Hepatocyte (in vitro differentiated cells): ENCODE results near the gene HSP90AA1. TPM values are rescaled to one million over a fixed set of nuclear protein-coding genes. Genes with fewer than 3 reads are reported as not detected.

ENCODE experiments used
- DNase-seq: peaks from one replicate; pipeline ENCODE4 v3.0.0-alpha.2; 2016; ENCODE audit warnings: low spot score
- H2AFZ ChIP-seq: fragments of 200-600 bp; sonication (generic); 2 replicates; pipeline ENCODE4 v1.6.0; 2016; ENCODE audit warnings: antibody characterized with exemption, mild to moderate bottlenecking
- H3K27ac ChIP-seq: fragments of 200-600 bp; sonication (generic); 2 replicates; pipeline ENCODE4 v1.5.1; 2016; ENCODE audit warnings: mild to moderate bottlenecking
- H3K27me3 ChIP-seq: fragments of 200-600 bp; sonication (generic); 2 replicates; pipeline ENCODE4 v1.6.1; 2016
- H3K36me3 ChIP-seq: fragments of 200-600 bp; sonication (generic); replicated peaks from 2 replicates; pipeline ENCODE4 v1.5.1; 2016; ENCODE audit warnings: low read depth; ENCODE audit not compliant: insufficient read depth
- H3K4me1 ChIP-seq: fragments of 200-600 bp; sonication (generic); 2 replicates; pipeline ENCODE4 v1.5.1; 2016; ENCODE audit warnings: mild to moderate bottlenecking, moderate library complexity; ENCODE audit not compliant: insufficient read depth
- H3K4me2 ChIP-seq: fragments of 200-600 bp; sonication (generic); 2 replicates; pipeline ENCODE4 v1.6.0; 2016
- H3K4me3 ChIP-seq: fragments of 200-600 bp; sonication (generic); 2 replicates; pipeline ENCODE4 v1.5.1; 2016; ENCODE audit warnings: mild to moderate bottlenecking
- H3K79me2 ChIP-seq: fragments of 200-600 bp; sonication (generic); 2 replicates; pipeline ENCODE4 v1.6.0; 2017; ENCODE audit warnings: mild to moderate bottlenecking
- H3K9me2 ChIP-seq: fragments of 200-600 bp; sonication (generic); replicated peaks from 2 replicates; pipeline ENCODE4 v1.6.0; 2017; ENCODE audit warnings: mild to moderate bottlenecking; ENCODE audit not compliant: insufficient read depth
- H3K9me3 ChIP-seq: fragments of 200-600 bp; sonication (generic); 2 replicates; pipeline ENCODE4 v1.5.1; 2016; ENCODE audit warnings: low read depth, mild to moderate bottlenecking
- H4K20me1 ChIP-seq: fragments of 200-600 bp; sonication (generic); 2 replicates; pipeline ENCODE4 v1.6.0; 2016; ENCODE audit warnings: mild to moderate bottlenecking; ENCODE audit not compliant: insufficient read depth, poor library complexity, severe bottlenecking
- CTCF ChIP-seq: fragments of 200-600 bp; sonication (generic); IDR thresholded peaks from 2 replicates; pipeline ENCODE4 v1.5.1; 2016; ENCODE audit warnings: antibody characterized with exemption, mild to moderate bottlenecking; ENCODE audit not compliant: poor library complexity
- EZH2 ChIP-seq: fragments of 200-600 bp; sonication (generic); IDR thresholded peaks from 2 replicates; pipeline ENCODE4 v1.6.1; 2016; ENCODE audit warnings: antibody characterized with exemption, mild to moderate bottlenecking, borderline replicate concordance
- EZH2phosphoT487 ChIP-seq: fragments of 200-600 bp; sonication (generic); IDR thresholded peaks from one replicate; pipeline ENCODE4 v1.6.1; 2018; ENCODE audit warnings: antibody characterized with exemption, mild to moderate bottlenecking, low read depth, moderate library complexity; ENCODE audit not compliant: unreplicated experiment, severe bottlenecking
- WGBS: methylation state at CpG from one replicate; pipeline ENCODE4 v1.1.6; 2016; ENCODE audit warnings: low lambda C conversion rate; ENCODE audit errors: missing lambda C conversion rate; 5-methylcytosine and 5-hydroxymethylcytosine counted together
- polyA plus RNA-seq: library from polyadenylated mRNA; unstranded; fragments of >200 nt; fragmentation: Nextera tagmentation; extraction: Ambion mirVana; gene quantifications from 2 replicates; pipeline ENCODE4 v1.2.1, GENCODE V29; 2016
- total RNA-seq: library from RNA; depleted of rRNA; stranded (reverse); fragments of >200 nt; gene quantifications from 2 replicates; pipeline ENCODE4 v1.2.3, GENCODE V29; 2014

HSP90AA1 gene
- total and polyA plus RNA-seq, 2 experiments from 2014 or later, result 503 to 589 TPM

- no peak overlapping the region for H3K4me3 ChIP-seq
- no peaks in the 10 kb centered on the region for H3K9me2 ChIP-seq
- no peaks in the 10 kb centered on the region for H3K36me3 ChIP-seq
- H2AFZ ChIP-seq, result no peak overlapping the region
- H3K27ac ChIP-seq, result no peak overlapping the region
- no peaks in the 10 kb centered on the region for H3K4me1 ChIP-seq
- H4K20me1 ChIP-seq, result no peaks in the 10 kb centered on the region
- WGBS, result 97% methylated on average over 9 of the region's 9 CpGs
- H3K4me2 ChIP-seq, result no peak overlapping the region
- H3K9me3 ChIP-seq, result no peaks in the 10 kb centered on the region
- H3K79me2 ChIP-seq, result no peaks in the 10 kb centered on the region
- no peaks in the 10 kb centered on the region for H3K27me3 ChIP-seq
- no peak for DNase-seq
- TF ChIP-seq EZH2phosphoT487 (no peak), CTCF (no peak), EZH2 (no peak)
Observed at GRCh38 chr14:102042699-102043098, 44.1 kb downstream of the HSP90AA1 start.

- Histone ChIP-seq H3K4me1 (no peaks in the 10 kb centered on the region), H3K4me2 (no peak overlapping the region), H3K27ac (no peak overlapping the region), H2AFZ (no peak overlapping the region), H3K9me3 (no peaks in the 10 kb centered on the region), H3K9me2 (no peaks in the 10 kb centered on the region), H3K36me3 (no peaks in the 10 kb centered on the region), H3K27me3 (no peaks in the 10 kb centered on the region), H4K20me1 (no peaks in the 10 kb centered on the region), H3K4me3 (no peak overlapping the region), H3K79me2 (no peaks in the 10 kb centered on the region)
- WGBS, result 93% methylated on average over 13 of the region's 13 CpGs
- TF ChIP-seq CTCF, result no peak
- no peak for DNase-seq
Observed at GRCh38 chr14:102040153-102040552, 46.7 kb downstream of the HSP90AA1 start.

GRCh38 chr14:102039157-102039556, 47.7 kb downstream of the HSP90AA1 start:
- no peaks in the 10 kb centered on the region for H3K79me2 ChIP-seq
- no peaks in the 10 kb centered on the region for H3K9me3 ChIP-seq
- no peak overlapping the region for H2AFZ ChIP-seq
- TF ChIP-seq EZH2 (no peak), CTCF (no peak)
- H3K4me1 ChIP-seq, result no peaks in the 10 kb centered on the region
- H3K4me2 ChIP-seq, result no peak overlapping the region
- no peaks in the 10 kb centered on the region for H4K20me1 ChIP-seq
- over 99% methylated on average over 16 of the region's 16 CpGs for WGBS
- H3K27me3 ChIP-seq, result no peaks in the 10 kb centered on the region
- H3K9me2 ChIP-seq, result no peaks in the 10 kb centered on the region
- H3K36me3 ChIP-seq, result no peaks in the 10 kb centered on the region
- no peak overlapping the region for H3K27ac ChIP-seq
- no peak for DNase-seq
- no peak overlapping the region for H3K4me3 ChIP-seq

- H3K27ac ChIP-seq, result no peak overlapping the region
- no peak overlapping the region for H3K4me3 ChIP-seq
- H3K4me1 ChIP-seq, result no peaks in the 10 kb centered on the region
- H3K27me3 ChIP-seq, result no peaks in the 10 kb centered on the region
- WGBS, result 88% methylated on average over 1 of the region's 1 CpG
- no peak overlapping the region for H2AFZ ChIP-seq
- H3K9me2 ChIP-seq, result no peaks in the 10 kb centered on the region
- H3K9me3 ChIP-seq, result no peaks in the 10 kb centered on the region
- no peak overlapping the region for H3K4me2 ChIP-seq
- no peak for TF ChIP-seq CTCF
- no peaks in the 10 kb centered on the region for H3K79me2 ChIP-seq
- H3K36me3 ChIP-seq, result no peaks in the 10 kb centered on the region
- no peak for DNase-seq
- no peaks in the 10 kb centered on the region for H4K20me1 ChIP-seq
Observed at GRCh38 chr14:102037686-102038085, 49.2 kb downstream of the HSP90AA1 start.
